K562 (cell line): Measurements from ENCODE around the gene SH3BGRL3. TPM values are rescaled to one million over a fixed set of nuclear protein-coding genes. Genes with fewer than 3 reads are reported as not detected.
A peak's percentile ranks its signal among the peaks of the same experiment; 100 is the strongest.

Experiments used
- ARHGAP35 ChIP-seq: fragments of 450-650 bp; IDR thresholded peaks from 2 replicates; pipeline ENCODE4 v1.6.1; 2018; ENCODE audit not compliant: partially characterized antibody
- ARID1B ChIP-seq: fragments of 450-650 bp; IDR thresholded peaks from 2 replicates; pipeline ENCODE4 v1.6.1; 2016; ENCODE audit warnings: antibody characterized with exemption, mild to moderate bottlenecking, inconsistent platforms
- DNMT1 ChIP-seq: fragments of 450-650 bp; IDR thresholded peaks from 2 replicates; pipeline ENCODE4 v1.6.1; 2016; ENCODE audit warnings: antibody characterized with exemption, mild to moderate bottlenecking
- DPF2 ChIP-seq: fragments of 450-650 bp; IDR thresholded peaks from 2 replicates; pipeline ENCODE4 v1.6.1; 2016
- FOSL1 ChIP-seq: fragments of 200-800 bp; sonication (Bioruptor generic); conservative IDR thresholded peaks from 2 replicates; pipeline ENCODE4 v1.6.1; 2016; ENCODE audit warnings: missing genetic modification characterization, missing compliant biosample characterization
- GABPA ChIP-seq: fragments of 200-800 bp; sonication (Bioruptor generic); conservative IDR thresholded peaks from 2 replicates; pipeline ENCODE4 v1.6.1; 2016; ENCODE audit warnings: low read depth, missing genetic modification characterization, missing compliant biosample characterization
- HNRNPLL ChIP-seq: fragments of 200-400 bp; formaldehyde crosslinking; IDR thresholded peaks from 2 replicates; pipeline ENCODE4 v1.6.1; 2017; ENCODE audit warnings: low read length, low read depth, mild to moderate bottlenecking; ENCODE audit not compliant: poor library complexity, severe bottlenecking
- KLF1 ChIP-seq: fragments of 450-650 bp; IDR thresholded peaks from 2 replicates; pipeline ENCODE4 v1.6.1; 2016; ENCODE audit warnings: missing genetic modification characterization, missing compliant biosample characterization
- MED1 ChIP-seq: sonication (generic); formaldehyde crosslinking; IDR thresholded peaks from 2 replicates; pipeline ENCODE4 v1.8.1; 2023; ENCODE audit warnings: missing genetic modification reagents, borderline replicate concordance
- NEUROD1 ChIP-seq: fragments of 150-350 bp; IDR thresholded peaks from 2 replicates; pipeline ENCODE4 v1.6.1; 2014; ENCODE audit warnings: borderline replicate concordance, low read length, low read depth; ENCODE audit not compliant: partially characterized antibody
- NR2C1 ChIP-seq, 2 experiments: fragments of 450-650 bp; IDR thresholded peaks; 2 replicates each; pipeline ENCODE4 v1.6.1; 2017; ENCODE audit warnings: mild to moderate bottlenecking in 2 of 2, antibody characterized with exemption in 1 of 2, inconsistent platforms in 1 of 2, missing compliant biosample characterization in 1 of 2, missing genetic modification characterization in 1 of 2
- NR3C1 ChIP-seq: sonication (generic); formaldehyde crosslinking; IDR thresholded peaks from 2 replicates; pipeline ENCODE4 v1.8.1; 2022; ENCODE audit warnings: missing genetic modification reagents
- NRF1 ChIP-seq, 2 experiments: fragments of 450-650 bp; IDR thresholded peaks in 1 of 2; conservative IDR thresholded peaks in 1 of 2; 2 replicates each; pipeline ENCODE4 v1.6.1; 2014; ENCODE audit warnings: mild to moderate bottlenecking in 2 of 2
- PHB2 ChIP-seq: fragments of 450-650 bp; IDR thresholded peaks from 2 replicates; pipeline ENCODE4 v1.6.1; 2017; ENCODE audit warnings: low read depth
- RAD51 ChIP-seq: fragments of 450-650 bp; IDR thresholded peaks from 2 replicates; pipeline ENCODE4 v1.7.1; 2016; ENCODE audit warnings: low read depth, mild to moderate bottlenecking, borderline replicate concordance
- RBM14 ChIP-seq: fragments of 200-400 bp; formaldehyde crosslinking; IDR thresholded peaks from 2 replicates; pipeline ENCODE4 v1.6.1; 2018; ENCODE audit warnings: low read depth, mild to moderate bottlenecking, low read length, moderate library complexity, borderline replicate concordance; ENCODE audit not compliant: insufficient read depth
- SIX5 ChIP-seq, 2 experiments: IDR thresholded peaks; 2 replicates each; pipeline ENCODE4 v1.6.1; 2011; ENCODE audit warnings: low read length in 2 of 2, borderline replicate concordance in 1 of 2, low read depth in 1 of 2, mild to moderate bottlenecking in 1 of 2, moderate library complexity in 1 of 2; ENCODE audit not compliant: insufficient read depth in 1 of 2
- SRSF7 ChIP-seq: fragments of 200-400 bp; formaldehyde crosslinking; optimal IDR thresholded peaks from 2 replicates; pipeline ENCODE3; 2017; ENCODE audit warnings: mild to moderate bottlenecking, low read depth, low read length
- TARDBP ChIP-seq: fragments of 450-650 bp; IDR thresholded peaks from 2 replicates; pipeline ENCODE4 v1.6.1; 2016
- TRIM28 ChIP-seq: fragments of 450-650 bp; IDR thresholded peaks from 2 replicates; pipeline ENCODE4 v1.6.1; 2017
- UBTF ChIP-seq, 2 experiments: IDR thresholded peaks; 2 replicates each; pipeline ENCODE4 v1.6.1; 2012; ENCODE audit warnings: improper control_type of control experiment in 2 of 2, low read depth in 2 of 2, low read length in 2 of 2, borderline replicate concordance in 1 of 2
- ZFP36 ChIP-seq: fragments of 150-350 bp; IDR thresholded peaks from 2 replicates; pipeline ENCODE4 v1.6.1; 2018; ENCODE audit warnings: low read length, low read depth; ENCODE audit not compliant: partially characterized antibody
- ZNF830 ChIP-seq: fragments of 250-450 bp; sonication (Bioruptor Pico); IDR thresholded peaks from 2 replicates; pipeline ENCODE4 v1.5.0; 2021; ENCODE audit warnings: mild to moderate bottlenecking
- polyA plus RNA-seq, 8 experiments: library from polyadenylated mRNA; depleted of rRNA in 4 of 8; stranded (reverse) in 5 of 8; unstranded in 3 of 8; fragments of >200 nt; fragmentation: Nextera tagmentation in 2 of 8; fragmentation: Illumina TruSeq in 1 of 8; extraction: Ambion mirVana in 2 of 8; extraction: Trizol in 1 of 8; gene quantifications; 2 replicates each; pipeline versions ENCODE4 v1.2.1 to v1.2.3, GENCODE V29; 2011 to 2014; ENCODE audit warnings: inconsistent platforms in 1 of 8, missing spikeins in 1 of 8
- total RNA-seq, 7 experiments: library from RNA; depleted of rRNA in 6 of 7; stranded (reverse); fragments of >200 nt in 6 of 7; fragmentation: Illumina TruSeq in 2 of 7; extraction: Trizol in 2 of 7; gene quantifications; 2 replicates each; pipeline versions ENCODE4 v1.2.1 to v1.2.3, GENCODE V29; 2011 to 2021; ENCODE audit warnings: low replicate concordance in 1 of 7
- TF ChIP-seq, protein P1 (sequence below): sonication (generic); formaldehyde crosslinking; IDR thresholded peaks from 2 replicates; pipeline ENCODE4 v1.8.1; 2023; ENCODE audit warnings: mild to moderate bottlenecking, missing genetic modification reagents
- TF ChIP-seq, protein P2 (sequence below): fragments of 250-450 bp; sonication (Bioruptor Pico); IDR thresholded peaks from 2 replicates; pipeline ENCODE4 v1.5.0; 2021

Gene SH3BGRL3
- total and polyA plus RNA-seq, 9 of the 15 experiments (the other 6 are each of a cell fraction or from before 2014, with no cell fraction given), result 30.3 to 140 (median 54.2) TPM

GRCh38 chr1:26280333-26281042, 602 bp downstream of the SH3BGRL3 start (continued):
- no peak for TF ChIP-seq UBTF (IDR thresholded peaks at IDR 0.05; ENCODE audit: borderline replicate concordance in 1 of 2, low read depth in 2 of 2, low read length in 2 of 2)
- TF ChIP-seq MED1 (CRISPR knock-in tag), result no peak
- no peak for TF ChIP-seq DNMT1
- TF ChIP-seq FOSL1 (tag), result peak; percentile 62
- TF ChIP-seq, protein P1, sequence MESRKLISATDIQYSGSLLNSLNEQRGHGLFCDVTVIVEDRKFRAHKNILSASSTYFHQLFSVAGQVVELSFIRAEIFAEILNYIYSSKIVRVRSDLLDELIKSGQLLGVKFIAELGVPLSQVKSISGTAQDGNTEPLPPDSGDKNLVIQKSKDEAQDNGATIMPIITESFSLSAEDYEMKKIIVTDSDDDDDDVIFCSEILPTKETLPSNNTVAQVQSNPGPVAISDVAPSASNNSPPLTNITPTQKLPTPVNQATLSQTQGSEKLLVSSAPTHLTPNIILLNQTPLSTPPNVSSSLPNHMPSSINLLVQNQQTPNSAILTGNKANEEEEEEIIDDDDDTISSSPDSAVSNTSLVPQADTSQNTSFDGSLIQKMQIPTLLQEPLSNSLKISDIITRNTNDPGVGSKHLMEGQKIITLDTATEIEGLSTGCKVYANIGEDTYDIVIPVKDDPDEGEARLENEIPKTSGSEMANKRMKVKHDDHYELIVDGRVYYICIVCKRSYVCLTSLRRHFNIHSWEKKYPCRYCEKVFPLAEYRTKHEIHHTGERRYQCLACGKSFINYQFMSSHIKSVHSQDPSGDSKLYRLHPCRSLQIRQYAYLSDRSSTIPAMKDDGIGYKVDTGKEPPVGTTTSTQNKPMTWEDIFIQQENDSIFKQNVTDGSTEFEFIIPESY, result no peak
- peak; percentile 49 for TF ChIP-seq ZNF830
- no peak for TF ChIP-seq KLF1
- TF ChIP-seq ARID1B, result peak; percentile 75
- no peak for TF ChIP-seq TRIM28
- TF ChIP-seq NR3C1 (CRISPR knock-in tag), result no peak
- TF ChIP-seq NRF1 (conservative IDR thresholded peaks at IDR 0.05 in 1 of 2, IDR thresholded peaks at IDR 0.05 in 1 of 2), result no peak
- no peak for TF ChIP-seq TARDBP
- TF ChIP-seq NEUROD1, result peak; percentile 11
- peak; percentile 82 for TF ChIP-seq DPF2
- TF ChIP-seq ARHGAP35, result peak; percentile 13
- TF ChIP-seq SRSF7, result no peak
- no peak for TF ChIP-seq NR2C1 (IDR thresholded peaks at IDR 0.05)
- TF ChIP-seq NR2C1 (tag; IDR thresholded peaks at IDR 0.05), result 0 out of 2 replicates have a peak, but pooled peaks have one; percentile 38
- no peak for TF ChIP-seq GABPA (tag)
- TF ChIP-seq ZFP36, result no peak
- TF ChIP-seq HNRNPLL, result no peak
- no peak for TF ChIP-seq SIX5 (IDR thresholded peaks at IDR 0.05; ENCODE audit: borderline replicate concordance in 1 of 2, insufficient read depth in 1 of 2, low read depth in 1 of 2, low read length in 2 of 2)
- no peak for TF ChIP-seq RBM14
- TF ChIP-seq PHB2, result 0 out of 2 replicates have a peak, but pooled peaks have one; percentile 39
- TF ChIP-seq, protein P2, sequence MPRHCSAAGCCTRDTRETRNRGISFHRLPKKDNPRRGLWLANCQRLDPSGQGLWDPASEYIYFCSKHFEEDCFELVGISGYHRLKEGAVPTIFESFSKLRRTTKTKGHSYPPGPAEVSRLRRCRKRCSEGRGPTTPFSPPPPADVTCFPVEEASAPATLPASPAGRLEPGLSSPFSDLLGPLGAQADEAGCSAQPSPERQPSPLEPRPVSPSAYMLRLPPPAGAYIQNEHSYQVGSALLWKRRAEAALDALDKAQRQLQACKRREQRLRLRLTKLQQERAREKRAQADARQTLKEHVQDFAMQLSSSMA, result no peak; the same call in 1 of the 2 replicates
- TF ChIP-seq RAD51, result no peak
